ENCODE results near the gene SLC66A1.

The SLC66A1 gene

GRCh38 chr1:19305880-19306279 is 6.2 kb upstream of the SLC66A1 start:
- no peak for DNase-seq

GRCh38 chr1:19306941-19307340 is 5.2 kb upstream of the SLC66A1 start:
- no peak for DNase-seq

- no peak for DNase-seq
Measured at GRCh38 chr1:19307794-19308508, 4.2 kb upstream of the SLC66A1 start.

- DNase-seq = no peak
Measured at GRCh38 chr1:19308509-19308907, 3.6 kb upstream of the SLC66A1 start.

- DNase-seq = no peak
Measured at GRCh38 chr1:19309123-19309813, 2.9 kb upstream of the SLC66A1 start.

GRCh38 chr1:19310061-19310460 is 2.1 kb upstream of the SLC66A1 start:
- DNase-seq = no peak

- no peak for DNase-seq
Measured at GRCh38 chr1:19310720-19311502, 1.2 kb upstream of the SLC66A1 start.

GRCh38 chr1:19311503-19311930 is 609 bp upstream of the SLC66A1 start:
- no peak for DNase-seq

- no peak for DNase-seq
Measured at GRCh38 chr1:19312782-19313635, 883 bp downstream of the SLC66A1 start.

GRCh38 chr1:19313636-19313959 is 1.5 kb downstream of the SLC66A1 start:
- no peak for DNase-seq

GRCh38 chr1:19313961-19314882 is 2.1 kb downstream of the SLC66A1 start:
- no peak for DNase-seq

GRCh38 chr1:19315378-19316198 is 3.5 kb downstream of the SLC66A1 start:
- no peak for DNase-seq

- DNase-seq = no peak
Measured at GRCh38 chr1:19317126-19317910, 5.2 kb downstream of the SLC66A1 start.

- DNase-seq = no peak
Measured at GRCh38 chr1:19319196-19319595, 7.1 kb downstream of the SLC66A1 start.

- no peak for DNase-seq
Measured at GRCh38 chr1:19321071-19321470, 8.9 kb downstream of the SLC66A1 start.

GRCh38 chr1:19322481-19322880 is 10.4 kb downstream of the SLC66A1 start:
- DNase-seq = no peak

GRCh38 chr1:19323987-19324664 is 12.0 kb downstream of the SLC66A1 start:
- no peak for DNase-seq

- DNase-seq = no peak
Measured at GRCh38 chr1:19324665-19324990, 12.5 kb downstream of the SLC66A1 start.

GRCh38 chr1:19325368-19325957 is 13.3 kb downstream of the SLC66A1 start:
- no peak for DNase-seq
